ENCODE data around the gene SRP54.

The SRP54 gene

GRCh38 chr14:34982421-34983147, at the start of gene SRP54:
Gene SRP54, plus strand, starts transcription at chr14:34982992. Its CDS starts 13,718 bp downstream, at chr14:34996710.
- POLR2A ChIA-PET: interaction anchor here (0.6 to 2.2 kb wide), 10 partner anchors 9 to 283 kb away, joined by 3 to 11 read pairs (median 5); partner anchors contain the start of genes BAZ1A and FAM177A1
- CTCF ChIA-PET: interaction anchor here (0.8 to 4.0 kb wide), 5 partner anchors 9 to 312 kb away, joined by 3 to 14 read pairs (median 5); no protein-coding TSS in a partner anchor
- peak; percentile 75 for DNase-seq (ENCODE audit: low read depth, low spot score)
- TF ChIP-seq, protein P1, sequence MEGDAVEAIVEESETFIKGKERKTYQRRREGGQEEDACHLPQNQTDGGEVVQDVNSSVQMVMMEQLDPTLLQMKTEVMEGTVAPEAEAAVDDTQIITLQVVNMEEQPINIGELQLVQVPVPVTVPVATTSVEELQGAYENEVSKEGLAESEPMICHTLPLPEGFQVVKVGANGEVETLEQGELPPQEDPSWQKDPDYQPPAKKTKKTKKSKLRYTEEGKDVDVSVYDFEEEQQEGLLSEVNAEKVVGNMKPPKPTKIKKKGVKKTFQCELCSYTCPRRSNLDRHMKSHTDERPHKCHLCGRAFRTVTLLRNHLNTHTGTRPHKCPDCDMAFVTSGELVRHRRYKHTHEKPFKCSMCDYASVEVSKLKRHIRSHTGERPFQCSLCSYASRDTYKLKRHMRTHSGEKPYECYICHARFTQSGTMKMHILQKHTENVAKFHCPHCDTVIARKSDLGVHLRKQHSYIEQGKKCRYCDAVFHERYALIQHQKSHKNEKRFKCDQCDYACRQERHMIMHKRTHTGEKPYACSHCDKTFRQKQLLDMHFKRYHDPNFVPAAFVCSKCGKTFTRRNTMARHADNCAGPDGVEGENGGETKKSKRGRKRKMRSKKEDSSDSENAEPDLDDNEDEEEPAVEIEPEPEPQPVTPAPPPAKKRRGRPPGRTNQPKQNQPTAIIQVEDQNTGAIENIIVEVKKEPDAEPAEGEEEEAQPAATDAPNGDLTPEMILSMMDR (IDR thresholded peaks at IDR 0.05; ENCODE audit: insufficient read depth, low read length, missing control alignments): peak; percentile 41
- H3K4me3 ChIP-seq (ENCODE audit: low read depth, low read length): peak within 1 kb of the TSS; percentile 94

GRCh38 chr14:34933301-34933700, 49.5 kb upstream of the SRP54 start:
- no peak for DNase-seq (ENCODE audit: low read depth, low spot score)
- H3K4me3 ChIP-seq (ENCODE audit: low read depth, low read length): no peak overlapping the region
- ChIA-PET CTCF (no interaction called here), POLR2A (no interaction called here)
- TF ChIP-seq, protein P1 (IDR thresholded peaks at IDR 0.05; ENCODE audit: insufficient read depth, low read length, missing control alignments): no peak

DNA sequence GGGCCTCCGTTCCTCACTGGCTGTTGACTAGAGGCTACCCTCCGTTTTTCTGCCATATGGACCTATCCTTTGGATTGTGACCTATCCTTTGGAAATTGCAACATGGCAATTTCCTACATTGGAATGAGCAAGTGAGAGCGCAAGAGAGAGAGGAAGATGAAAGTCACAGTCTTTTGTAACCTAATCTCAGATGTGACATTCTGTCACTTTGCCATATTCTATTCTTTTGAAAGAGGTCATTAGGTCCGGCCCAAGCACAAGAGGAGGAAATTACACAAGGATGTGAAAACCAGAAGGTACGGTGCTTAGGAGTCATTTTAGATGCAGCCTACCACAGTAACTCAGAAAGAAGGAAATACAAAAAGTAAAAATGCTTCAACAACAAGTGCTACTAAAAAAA, 47.3 kb upstream of the SRP54 start:
- H3K4me3 ChIP-seq (ENCODE audit: low read depth, low read length): no peak overlapping the region
- POLR2A ChIA-PET: no interaction called here
- CTCF ChIA-PET: interaction anchor here (1.3 kb wide), 1 partner anchor 10 kb away, joined by 4 read pairs; no protein-coding TSS in a partner anchor
- DNase-seq (ENCODE audit: low read depth, low spot score): no peak
- TF ChIP-seq, protein P1 (IDR thresholded peaks at IDR 0.05; ENCODE audit: insufficient read depth, low read length, missing control alignments): no peak

DNA sequence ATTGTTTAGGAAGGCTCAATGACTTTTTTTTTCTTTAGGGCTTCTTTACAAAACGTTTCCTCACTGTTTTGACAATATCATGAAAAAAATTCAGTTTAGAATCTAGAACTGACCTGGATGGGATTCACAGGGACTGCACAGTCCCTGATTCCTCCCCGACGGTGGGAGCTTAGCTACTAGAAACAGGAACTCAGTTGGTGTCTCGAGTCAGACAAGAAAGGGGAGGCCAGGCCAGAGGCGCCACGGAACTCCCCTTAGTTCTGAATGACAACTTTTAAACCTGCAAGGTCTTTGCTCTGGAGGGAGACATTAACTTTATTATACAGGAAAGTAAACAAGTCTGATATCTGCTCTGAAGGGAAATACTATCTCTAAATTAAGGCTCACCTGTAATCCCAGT, 45.4 kb upstream of the SRP54 start:
- DNase-seq (ENCODE audit: low read depth, low spot score): no peak
- ChIA-PET CTCF (interaction anchor here (1.1 kb wide), 1 partner anchor 10 kb away, joined by 3 read pairs; no protein-coding TSS in a partner anchor), POLR2A (no interaction called here)
- TF ChIP-seq, protein P1 (IDR thresholded peaks at IDR 0.05; ENCODE audit: insufficient read depth, low read length, missing control alignments): no peak
- H3K4me3 ChIP-seq (ENCODE audit: low read depth, low read length): no peak overlapping the region

- ChIA-PET CTCF (interaction anchor here (1.1 kb wide), 1 partner anchor 11 kb away, joined by 3 read pairs; no protein-coding TSS in a partner anchor), POLR2A (no interaction called here)
- H3K4me3 ChIP-seq (ENCODE audit: low read depth, low read length): no peak overlapping the region
- TF ChIP-seq, protein P1 (IDR thresholded peaks at IDR 0.05; ENCODE audit: insufficient read depth, low read length, missing control alignments): no peak
- DNase-seq (ENCODE audit: low read depth, low spot score): no peak
These were observed 44.9 kb upstream of the SRP54 start for GRCh38 chr14:34937876-34938275.

GRCh38 chr14:34943506-34943905, 39.3 kb upstream of the SRP54 start:
- no peak overlapping the region for H3K4me3 ChIP-seq (ENCODE audit: low read depth, low read length)
- TF ChIP-seq, protein P1 (IDR thresholded peaks at IDR 0.05; ENCODE audit: insufficient read depth, low read length, missing control alignments): no peak
- DNase-seq (ENCODE audit: low read depth, low spot score): no peak
- CTCF ChIA-PET: interaction anchor here (0.7 kb wide), 1 partner anchor 220 kb away, joined by 3 read pairs; no protein-coding TSS in a partner anchor
- POLR2A ChIA-PET: no interaction called here

All from AG04449 (cell line).